CD1c-positive myeloid dendritic cell (primary cell): ENCODE measurements around the gene RHBDD1.

Experiments
- DNase-seq: peaks from one replicate; pipeline ENCODE4 v3.0.0-alpha.2; 2016; ENCODE audit errors: extremely low spot score

RHBDD1 gene

GRCh38 chr2:226885769-226886435, 50.0 kb downstream of the RHBDD1 start:
- no peak for DNase-seq

- DNase-seq, result no peak
These were observed 52.1 kb downstream of the RHBDD1 start for GRCh38 chr2:226887940-226888339.

GRCh38 chr2:226888378-226888965, 52.6 kb downstream of the RHBDD1 start:
- no peak for DNase-seq

GRCh38 chr2:226888971-226889370, 53.1 kb downstream of the RHBDD1 start:
- DNase-seq, result no peak

- no peak for DNase-seq
These were observed 54.4 kb downstream of the RHBDD1 start for GRCh38 chr2:226890286-226890685.

GRCh38 chr2:226891780-226892590, 56.1 kb downstream of the RHBDD1 start:
- no peak for DNase-seq

GRCh38 chr2:226892729-226893128, 56.9 kb downstream of the RHBDD1 start:
- no peak for DNase-seq

- DNase-seq, result no peak
These were observed 57.4 kb downstream of the RHBDD1 start for GRCh38 chr2:226893216-226893615.

- no peak for DNase-seq
These were observed 58.9 kb downstream of the RHBDD1 start for GRCh38 chr2:226894752-226895151.

GRCh38 chr2:226895579-226895978, 59.7 kb downstream of the RHBDD1 start:
- DNase-seq, result no peak

- DNase-seq, result no peak
These were observed 62.3 kb downstream of the RHBDD1 start for GRCh38 chr2:226898121-226898520.

GRCh38 chr2:226898897-226899296, 63.0 kb downstream of the RHBDD1 start:
- no peak for DNase-seq

- no peak for DNase-seq
These were observed 66.5 kb downstream of the RHBDD1 start for GRCh38 chr2:226902041-226902966.

- no peak for DNase-seq
These were observed 67.3 kb downstream of the RHBDD1 start for GRCh38 chr2:226903179-226903578.

- DNase-seq, result no peak
These were observed 68.7 kb downstream of the RHBDD1 start for GRCh38 chr2:226904592-226904991.

- no peak for DNase-seq
These were observed 69.9 kb downstream of the RHBDD1 start for GRCh38 chr2:226905718-226906117.

- no peak for DNase-seq
These were observed 70.4 kb downstream of the RHBDD1 start for GRCh38 chr2:226906163-226906693.

- DNase-seq, result no peak
These were observed 73.3 kb downstream of the RHBDD1 start for GRCh38 chr2:226909126-226909525.

- DNase-seq, result no peak
These were observed 74.0 kb downstream of the RHBDD1 start for GRCh38 chr2:226909836-226910235.

- DNase-seq, result no peak
These were observed 74.5 kb downstream of the RHBDD1 start for GRCh38 chr2:226910384-226910783.

- DNase-seq, result no peak
These were observed 76.1 kb downstream of the RHBDD1 start for GRCh38 chr2:226911932-226912331.

- no peak for DNase-seq
These were observed 77.8 kb downstream of the RHBDD1 start for GRCh38 chr2:226913641-226914040.
